ENCODE results near the gene CBR1. TPM values are rescaled to one million over a fixed set of nuclear protein-coding genes. Genes with fewer than 3 reads are reported as not detected.

CBR1 gene
- total and polyA plus RNA-seq, 2 of the 8 experiments (the other 6 are each of a cell fraction or from before 2014, with no cell fraction given), result 1.8 to 207 TPM

- no peak for TF ChIP-seq EZH2 (IDR thresholded peaks at IDR 0.05; ENCODE audit: low read depth, low read length, severe bottlenecking)
- no peak for TF ChIP-seq SUZ12 (IDR thresholded peaks at IDR 0.05; ENCODE audit: low read length)
- TF ChIP-seq GTF2F1 (IDR thresholded peaks at IDR 0.05; ENCODE audit: borderline replicate concordance, low read depth, low read length), result no peak
- TF ChIP-seq YY1 (IDR thresholded peaks at IDR 0.05; ENCODE audit: low read depth, low read length), result no peak
- no peak for TF ChIP-seq EGR1 (IDR thresholded peaks at IDR 0.05; ENCODE audit: borderline replicate concordance, low read depth, low read length)
- TF ChIP-seq SIN3A (conservative IDR thresholded peaks at IDR 0.05 in 1 of 2, IDR thresholded peaks at IDR 0.05 in 1 of 2; ENCODE audit: low read depth in 1 of 2, low read length in 2 of 2), result no peak
- TF ChIP-seq ASH2L (IDR thresholded peaks at IDR 0.05; ENCODE audit: low read length), result no peak
- no peak for TF ChIP-seq SP1 (IDR thresholded peaks at IDR 0.05; ENCODE audit: low read depth, low read length)
These were observed 6.3 kb upstream of the CBR1 start (continued) for GRCh38 chr21:36063375-36064084.

Measured in H1 (cell line).